Right hindlimb (tissue), 1 donor: ENCODE results near the gene GGCT.
A peak's percentile ranks its signal among the peaks of the same experiment; 100 is the strongest.
"Not testable (repeated sequence)": the region's sequence is repeated elsewhere in the genome, so short reads cannot be mapped to it uniquely, and the experiment has no call there.

Experiments
- DNase-seq: peaks from one replicate; pipeline ENCODE4 v3.0.0-alpha.2; 2018

GGCT gene

GRCh38 chr7:30504301-30505173, at the start of gene GGCT:
GGCT (minus strand) TSS chr7:30504829; CDS start chr7:30504709, 120 bp downstream.
- peak; percentile 99 for DNase-seq

GRCh38 chr7:30553546-30553945, 48.9 kb upstream of the GGCT start:
- no peak for DNase-seq

- DNase-seq = no peak
These were observed 48.5 kb upstream of the GGCT start for GRCh38 chr7:30553141-30553540.

- no peak for DNase-seq
These were observed 47.7 kb upstream of the GGCT start for GRCh38 chr7:30552330-30552729.

- no peak for DNase-seq
These were observed 45.4 kb upstream of the GGCT start for GRCh38 chr7:30549931-30550493.

GRCh38 chr7:30548845-30549244, 44.2 kb upstream of the GGCT start:
- peak; percentile 65 for DNase-seq

- no peak for DNase-seq
These were observed 42.0 kb upstream of the GGCT start for GRCh38 chr7:30546596-30546995.

- DNase-seq = no peak
These were observed 41.3 kb upstream of the GGCT start for GRCh38 chr7:30545791-30546555.

GRCh38 chr7:30543813-30544525, 39.3 kb upstream of the GGCT start:
- DNase-seq = no peak

GRCh38 chr7:30543115-30543514, 38.5 kb upstream of the GGCT start:
- not testable (repeated sequence) for DNase-seq

- DNase-seq = no peak
These were observed 29.3 kb upstream of the GGCT start for GRCh38 chr7:30533886-30534285.

- no peak for DNase-seq
These were observed 26.7 kb upstream of the GGCT start for GRCh38 chr7:30531286-30531685.

GRCh38 chr7:30530373-30530772, 25.7 kb upstream of the GGCT start:
- DNase-seq = no peak

- DNase-seq = no peak
These were observed 24.1 kb upstream of the GGCT start for GRCh38 chr7:30528779-30529178.

- not testable (repeated sequence) for DNase-seq
These were observed 22.7 kb upstream of the GGCT start for GRCh38 chr7:30527297-30527696.

- DNase-seq = no peak
These were observed 21.5 kb upstream of the GGCT start for GRCh38 chr7:30526163-30526562.

GRCh38 chr7:30525429-30525828, 20.8 kb upstream of the GGCT start:
- no peak for DNase-seq

GRCh38 chr7:30524545-30524944, 19.9 kb upstream of the GGCT start:
- no peak for DNase-seq

- no peak for DNase-seq
These were observed 18.8 kb upstream of the GGCT start for GRCh38 chr7:30523466-30523865.

GRCh38 chr7:30522159-30522558, 17.5 kb upstream of the GGCT start:
- DNase-seq = no peak

GRCh38 chr7:30521532-30521931, 16.9 kb upstream of the GGCT start:
- peak; percentile 33 for DNase-seq

- no peak for DNase-seq
These were observed 14.5 kb upstream of the GGCT start for GRCh38 chr7:30519122-30519521.

GRCh38 chr7:30515761-30516160, 11.1 kb upstream of the GGCT start:
- DNase-seq = no peak
